Measurements from ENCODE around the gene OTP. TPM values are rescaled to one million over a fixed set of nuclear protein-coding genes. Genes with fewer than 3 reads are reported as not detected.

Gene OTP
- polyA plus RNA-seq, 2 of the 4 experiments (the other 2 are of a cell fraction), result 0.01 to 0.03 TPM

Other genes with a start within 250 kb of the OTP start
- gene WDR41, start 146.4 kb downstream of the OTP start, polyA plus RNA-seq (2011; rRNA removed), result 88.5 and 89.5 TPM in 2 replicates
- 60.8 to 65.6 TPM (median 62.1 TPM) in 3 replicates for gene WDR41, start 146.4 kb downstream of the OTP start, polyA plus RNA-seq (2017; fragmentation: RNase III; extraction: RNeasy Plus Mini Kit Qiagen cat#74134 plus additional on column Dnase treatment)
- 175 and 373 TPM in 2 replicates for gene TBCA, start 137.6 kb upstream of the OTP start, polyA plus RNA-seq (2011; rRNA removed)
- gene TBCA, start 137.6 kb upstream of the OTP start, polyA plus RNA-seq (2017; fragmentation: RNase III; extraction: RNeasy Plus Mini Kit Qiagen cat#74134 plus additional on column Dnase treatment), result 463 to 530 TPM (median 484 TPM) in 3 replicates

All from A549 (cell line).